Hepatocyte (in vitro differentiated cells): ENCODE data around the gene C12orf75.

ENCODE experiments used
- CTCF ChIP-seq: fragments of 200-600 bp; sonication (generic); IDR thresholded peaks from 2 replicates; pipeline ENCODE4 v1.5.1; 2016; ENCODE audit warnings: antibody characterized with exemption, mild to moderate bottlenecking; ENCODE audit not compliant: poor library complexity
- EZH2 ChIP-seq: fragments of 200-600 bp; sonication (generic); IDR thresholded peaks from 2 replicates; pipeline ENCODE4 v1.6.1; 2016; ENCODE audit warnings: antibody characterized with exemption, mild to moderate bottlenecking, borderline replicate concordance

GRCh38 chr12:105420046-105420445 lies 89.6 kb downstream of the C12orf75 start:
- TF ChIP-seq CTCF (no peak), EZH2 (no peak)
